Body of pancreas (tissue), 4 donors: Measurements from ENCODE around the gene RPL23. TPM values are rescaled to one million over a fixed set of nuclear protein-coding genes. Genes with fewer than 3 reads are reported as not detected.
A peak's percentile ranks its signal among the peaks of the same experiment; 100 is the strongest.

Experiments
- ATAC-seq: fragments of 150-250 bp; one replicate; pipeline ENCODE4 v1.9.1; 2016
- DNase-seq, 4 donors: peaks; one replicate each; pipeline ENCODE4 v3.0.0-alpha.2; 2019
- H3K27ac ChIP-seq, 4 donors: fragments of 200-600 bp; sonication (generic); 1 replicate in 3 of 4; 2 replicates in 1 of 4; pipeline versions ENCODE4 v1.5.1 to v1.6.1; 2016 to 2019; ENCODE audit warnings: mild to moderate bottlenecking in 1 of 4, mixed read lengths in 1 of 4, moderate library complexity in 1 of 4
- H3K27me3 ChIP-seq, 2 donors: fragments of 200-600 bp; sonication (generic); one replicate each; pipeline ENCODE4 v1.6.0; 2016; ENCODE audit warnings: mild to moderate bottlenecking in 1 of 2
- H3K36me3 ChIP-seq, 2 donors: fragments of 200-600 bp; sonication (generic); replicated peaks in 1 of 2; 2 replicates each; pipeline ENCODE4 v1.5.1; 2016; ENCODE audit warnings: low read depth in 2 of 2; ENCODE audit not compliant: insufficient read depth in 1 of 2
- H3K4me1 ChIP-seq: fragments of 200-600 bp; sonication (generic); one replicate; pipeline ENCODE4 v1.6.0; 2016
- H3K4me3 ChIP-seq, 2 donors: fragments of 200-600 bp; sonication (generic); 1 replicate in 1 of 2; 2 replicates in 1 of 2; pipeline ENCODE4 v1.5.1; 2016 to 2019
- H3K9me3 ChIP-seq, 3 donors: fragments of 200-600 bp; sonication (generic); 1 replicate in 2 of 3; 2 replicates in 1 of 3; pipeline ENCODE4 v1.5.1; 2016
- POLR2A ChIP-seq, 3 donors: fragments of 450-650 bp; IDR thresholded peaks; one replicate each; pipeline ENCODE4 v1.6.1; 2016; ENCODE audit warnings: antibody characterized with exemption in 3 of 3, mild to moderate bottlenecking in 2 of 3
- WGBS, 2 donors: methylation state at CpG; one replicate each; pipeline ENCODE4 v1.1.5; 2017; 5-methylcytosine and 5-hydroxymethylcytosine counted together
- intact Hi-C: fragments of 100-400 bp; cut with DNase I; formaldehyde crosslinking; loops from one replicate; pipeline ENCODE4 v1.15.1; 2023
- total RNA-seq, 2 donors: library from RNA; depleted of rRNA; stranded (reverse); fragments of >200 nt; gene quantifications; one replicate each; pipeline ENCODE4 v1.1.0, GENCODE V29; 2016
- TF ChIP-seq, protein P1 (sequence below), 7 experiments: fragments of 450-650 bp in 4 of 7; fragments of 200-600 bp in 3 of 7; sonication (generic) in 3 of 7; IDR thresholded peaks; one replicate each; pipeline ENCODE4 v1.5.1; 2016 to 2019; ENCODE audit warnings: antibody characterized with exemption in 7 of 7

Gene RPL23
- total RNA-seq = 100 to 1,000 TPM; 693 to 755 TPM

GRCh38 chr17:38853292-38854219 lies at the start of gene RPL23:
Gene RPL23, minus strand, starts transcription at chr17:38853721. Its CDS starts 11 bp downstream, at chr17:38853710.
- Histone ChIP-seq H3K4me3 (peak within 1 kb of the TSS; percentile 55 to 93), H3K27me3 (no peaks in the 10 kb centered on the region), H3K36me3 (peaks cover 4 to 9% of the 10 kb centered on the region in 2 donors), H3K4me1 (peaks cover 28% of the 10 kb centered on the region), H3K27ac (peak within 1 kb of the TSS; percentile 90 to 95 (median 92)), H3K9me3 (no peaks in the 10 kb centered on the region)
- TF ChIP-seq POLR2A (IDR thresholded peaks at IDR 0.05) = peak; percentile 59 to 93 (median 88)
- TF ChIP-seq, protein P1, sequence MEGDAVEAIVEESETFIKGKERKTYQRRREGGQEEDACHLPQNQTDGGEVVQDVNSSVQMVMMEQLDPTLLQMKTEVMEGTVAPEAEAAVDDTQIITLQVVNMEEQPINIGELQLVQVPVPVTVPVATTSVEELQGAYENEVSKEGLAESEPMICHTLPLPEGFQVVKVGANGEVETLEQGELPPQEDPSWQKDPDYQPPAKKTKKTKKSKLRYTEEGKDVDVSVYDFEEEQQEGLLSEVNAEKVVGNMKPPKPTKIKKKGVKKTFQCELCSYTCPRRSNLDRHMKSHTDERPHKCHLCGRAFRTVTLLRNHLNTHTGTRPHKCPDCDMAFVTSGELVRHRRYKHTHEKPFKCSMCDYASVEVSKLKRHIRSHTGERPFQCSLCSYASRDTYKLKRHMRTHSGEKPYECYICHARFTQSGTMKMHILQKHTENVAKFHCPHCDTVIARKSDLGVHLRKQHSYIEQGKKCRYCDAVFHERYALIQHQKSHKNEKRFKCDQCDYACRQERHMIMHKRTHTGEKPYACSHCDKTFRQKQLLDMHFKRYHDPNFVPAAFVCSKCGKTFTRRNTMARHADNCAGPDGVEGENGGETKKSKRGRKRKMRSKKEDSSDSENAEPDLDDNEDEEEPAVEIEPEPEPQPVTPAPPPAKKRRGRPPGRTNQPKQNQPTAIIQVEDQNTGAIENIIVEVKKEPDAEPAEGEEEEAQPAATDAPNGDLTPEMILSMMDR (IDR thresholded peaks at IDR 0.05) = no peak
- intact Hi-C loops = no loop called here
- ATAC-seq = peak; percentile 98
- DNase-seq = peak; percentile 95 to 98 (median 97)
- 0% methylated on average over 48 of the region's 48 CpGs for WGBS, 2 donors

DNA sequence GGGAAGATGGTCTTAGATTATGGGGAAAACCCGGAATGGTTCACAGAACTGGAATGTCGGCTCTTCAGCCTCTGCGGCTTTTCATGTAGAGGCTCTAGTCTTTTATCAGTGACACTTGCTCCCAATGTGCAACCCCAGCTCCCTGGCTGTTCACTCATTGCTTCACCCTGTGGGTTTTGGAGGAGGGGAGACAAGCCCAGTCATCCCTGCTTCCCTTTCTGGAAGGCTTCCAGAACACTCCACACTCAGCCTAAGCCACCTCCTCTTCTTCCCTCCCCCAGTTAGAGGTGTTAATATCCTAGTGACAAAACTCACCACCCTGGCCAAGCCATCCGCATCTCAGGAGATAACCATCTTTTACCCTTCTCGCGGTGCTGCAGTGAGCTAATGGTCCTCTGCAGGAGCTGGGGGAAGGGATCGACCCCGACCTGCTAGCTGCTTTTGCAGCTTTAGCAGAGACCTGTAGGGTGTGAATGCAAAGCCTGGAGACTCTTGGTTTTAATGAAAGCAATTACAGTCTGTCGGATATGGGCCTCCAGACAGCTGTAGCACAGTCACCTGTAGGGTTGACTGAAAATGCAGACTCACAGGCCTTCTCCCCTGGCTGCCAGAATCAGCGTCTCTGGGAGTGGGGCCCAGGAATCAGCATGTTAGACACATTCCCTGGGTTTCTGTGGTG lies 47.6 kb upstream of the RPL23 start:
- Histone ChIP-seq H3K27ac (peak overlapping the region in 2 of 4 donors; percentile 19 to 47), H3K36me3 (peaks cover 3 to 6% of the 10 kb centered on the region in 2 donors), H3K27me3 (no peaks in the 10 kb centered on the region), H3K4me3 (no peak overlapping the region), H3K4me1 (peaks cover 24% of the 10 kb centered on the region), H3K9me3 (no peaks in the 10 kb centered on the region)
- DNase-seq = peak in 1 of 4 donors; percentile 73
- intact Hi-C loops = no loop called here
- WGBS, 2 donors = 54 to 80% methylated on average over 3 to 10 of the region's 10 CpGs
- ATAC-seq = peak; percentile 50
- no peak for TF ChIP-seq POLR2A (IDR thresholded peaks at IDR 0.05)
- TF ChIP-seq, protein P1 (IDR thresholded peaks at IDR 0.05) = no peak

DNA sequence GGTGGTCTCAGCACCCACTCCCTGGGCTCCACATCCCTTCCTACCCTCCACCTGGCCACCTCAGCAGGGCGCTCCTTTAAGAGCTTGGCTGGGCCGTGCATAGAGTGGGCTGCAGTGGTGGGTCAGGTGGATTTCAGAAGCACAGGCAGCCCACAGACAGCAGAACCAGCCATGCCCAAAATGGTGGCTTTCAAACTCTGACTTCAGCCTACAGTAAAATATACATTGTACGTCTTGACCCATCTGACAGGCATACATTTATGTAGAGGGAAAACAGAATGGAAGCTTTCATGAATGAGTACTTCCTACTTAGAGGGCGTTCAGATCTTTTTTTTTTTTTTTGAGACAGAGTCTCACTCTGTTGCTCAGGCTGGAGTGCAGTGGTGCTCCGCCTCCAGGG lies 45.9 kb upstream of the RPL23 start:
- Histone ChIP-seq H3K27ac (peak overlapping the region in 2 of 4 donors; percentile 50 to 62), H3K27me3 (no peaks in the 10 kb centered on the region), H3K4me1 (peaks cover 25% of the 10 kb centered on the region), H3K36me3 (peaks cover 3 to 6% of the 10 kb centered on the region in 2 donors), H3K9me3 (no peaks in the 10 kb centered on the region), H3K4me3 (no peak overlapping the region)
- TF ChIP-seq, protein P1 (IDR thresholded peaks at IDR 0.05) = no peak
- no peak for TF ChIP-seq POLR2A (IDR thresholded peaks at IDR 0.05)
- DNase-seq = no peak
- 85 to 93% methylated on average over 4 to 5 of the region's 5 CpGs for WGBS, 2 donors
- intact Hi-C loops = no loop called here
- ATAC-seq = no peak

GRCh38 chr17:38898812-38899348 lies 45.4 kb upstream of the RPL23 start:
- TF ChIP-seq, protein P1 (IDR thresholded peaks at IDR 0.05) = no peak
- TF ChIP-seq POLR2A (IDR thresholded peaks at IDR 0.05) = no peak
- WGBS, 2 donors = 87 to 91% methylated on average over 6 to 11 of the region's 11 CpGs
- Histone ChIP-seq H3K9me3 (no peaks in the 10 kb centered on the region), H3K4me1 (peaks cover 31% of the 10 kb centered on the region), H3K27ac (peak overlapping the region in 2 of 4 donors; percentile 50 to 62), H3K4me3 (no peak overlapping the region), H3K36me3 (peaks cover 3 to 6% of the 10 kb centered on the region in 2 donors), H3K27me3 (no peaks in the 10 kb centered on the region)
- DNase-seq (peak in 1 of 4 donors; percentile 42), ATAC-seq (no peak)
- intact Hi-C loops = no loop called here
